ENCODE data around the gene GAD2. TPM values are rescaled to one million over a fixed set of nuclear protein-coding genes. Genes with fewer than 3 reads are reported as not detected.
A peak's percentile ranks its signal among the peaks of the same experiment; 100 is the strongest.

The GAD2 gene
- not detected in 2 replicates for total RNA-seq (2011; cell fraction: chromatin; rRNA removed; ENCODE audit: low replicate concordance)
- not detected in 2 replicates for total RNA-seq (2011; cell fraction: nucleolus; rRNA removed)
- total RNA-seq (2011; cell fraction: nucleoplasm; rRNA removed): not detected in 2 replicates
- not detected in 2 replicates for total RNA-seq (2014; rRNA removed)
- total RNA-seq (2014; rRNA removed; fragmentation: Illumina TruSeq; extraction: Trizol): not detected in 2 replicates
- not detected in 2 replicates for total RNA-seq (2015; rRNA removed; fragmentation: Illumina TruSeq; extraction: Trizol)
- total RNA-seq (2021): not detected in 2 replicates
- not detected in 2 replicates for polyA plus RNA-seq (2011; rRNA removed)
- not detected in 2 replicates for polyA plus RNA-seq (2011; cell fraction: cytosol; rRNA removed)
- polyA plus RNA-seq (2011; cell fraction: nucleus; rRNA removed): not detected in 2 replicates
- not detected in 2 replicates for polyA plus RNA-seq (2012)
- not detected in 2 replicates for polyA plus RNA-seq (2014; fragmentation: Illumina TruSeq; extraction: Trizol)
- not detected for polyA plus RNA-seq (2014; fragmentation: Nextera tagmentation; extraction: Ambion mirVana)
- not detected in 2 replicates for polyA plus RNA-seq (2014; rRNA removed)
- not detected in 2 replicates for polyA minus RNA-seq (2011; rRNA and poly(A)+ RNA removed)
- polyA minus RNA-seq (2011; cell fraction: cytosol; rRNA and poly(A)+ RNA removed): not detected in 2 replicates
- polyA minus RNA-seq (2011; cell fraction: nucleus; rRNA and poly(A)+ RNA removed): not detected in 2 replicates
- Bru-seq, nascent RNA: not detected
- not detected for BruChase-seq, experiment 1, labeled RNA remaining after a 2-hour chase
- BruChase-seq, experiment 2, labeled RNA remaining after a 6-hour chase: not detected
- long read RNA-seq, experiment 1: 0 reads
- long read RNA-seq, experiment 2: 0 reads
- long read RNA-seq, experiment 3: 0 reads

DNA sequence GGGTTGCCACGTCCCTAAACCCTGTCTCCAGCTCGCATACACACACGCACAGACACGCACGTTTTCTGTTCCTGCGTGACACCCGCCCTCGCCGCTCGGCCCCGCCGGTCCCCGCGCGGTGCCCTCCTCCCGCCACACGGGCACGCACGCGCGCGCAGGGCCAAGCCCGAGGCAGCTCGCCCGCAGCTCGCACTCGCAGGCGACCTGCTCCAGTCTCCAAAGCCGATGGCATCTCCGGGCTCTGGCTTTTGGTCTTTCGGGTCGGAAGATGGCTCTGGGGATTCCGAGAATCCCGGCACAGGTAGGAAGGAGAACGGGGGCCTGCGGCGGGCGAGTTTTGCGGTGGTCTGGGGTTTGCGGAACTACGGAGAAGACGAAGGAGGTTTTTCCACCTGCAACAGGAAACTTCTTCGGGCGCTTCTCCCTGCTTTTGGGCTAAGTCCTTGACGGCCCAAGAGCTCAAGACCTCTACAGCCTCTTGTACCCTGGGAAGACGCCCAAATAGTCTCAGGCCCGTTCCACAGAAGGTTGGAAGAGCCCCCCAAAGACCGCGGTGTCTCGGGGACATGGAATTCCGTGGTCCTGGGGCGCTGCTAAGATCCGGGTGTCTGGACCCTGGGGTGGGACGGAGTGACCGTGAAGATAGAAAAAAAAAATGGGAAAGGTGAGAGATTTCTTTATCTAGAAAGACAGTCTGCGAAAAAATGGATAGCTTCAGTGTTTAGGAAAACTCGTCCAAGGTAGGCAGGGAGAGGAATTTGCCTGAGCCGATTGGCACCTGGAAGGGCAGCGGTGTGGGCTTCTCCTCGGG, at the start of gene GAD2:
Gene GAD2, plus strand, starts transcription at position 190 of the 811 bp plus-strand sequence. Its CDS starts 36 bp downstream, at position 226.
- H2AFZ ChIP-seq (ENCODE audit: low read depth, low read length): no peak within 1 kb of the TSS
- H3K4me2 ChIP-seq (ENCODE audit: insufficient read depth, low read length): no peak within 1 kb of the TSS
- H3K36me3 ChIP-seq (ENCODE audit: control insufficient read depth, insufficient read depth, low read length): no peaks in the 10 kb centered on the region
- H3K79me2 ChIP-seq (ENCODE audit: control insufficient read depth, insufficient read depth, low read length): no peaks in the 10 kb centered on the region
- peaks cover 28 to 68% of the 10 kb centered on the region in 2 experiments; a peak in 3 of 5 replicates for H3K27me3 ChIP-seq (ENCODE audit: control insufficient read depth in 2 of 2, insufficient read depth in 2 of 2, low read length in 2 of 2)
- no peak within 1 kb of the TSS for H3K9ac ChIP-seq (ENCODE audit: insufficient read depth in 1 of 2, low read depth in 2 of 2, low read length in 2 of 2)
- no peak within 1 kb of the TSS for H3K27ac ChIP-seq (ENCODE audit: extremely low read depth, low read depth, low read length)
- TF ChIP-seq SAFB (IDR thresholded peaks at IDR 0.05; ENCODE audit: borderline replicate concordance, low read depth, low read length): peak; percentile 48; the same call in 1 of the 2 replicates
- TF ChIP-seq ZNF124 (CRISPR knock-in tag; IDR thresholded peaks at IDR 0.05): no peak
- no peak for TF ChIP-seq MEIS2 (IDR thresholded peaks at IDR 0.05; ENCODE audit: partially characterized antibody)
- H3K9me3 ChIP-seq (replicated peaks; ENCODE audit: control insufficient read depth, insufficient read depth, low read depth, low read length): no peaks in the 10 kb centered on the region
- no peaks in the 10 kb centered on the region for H4K20me1 ChIP-seq (replicated peaks; ENCODE audit: control insufficient read depth, insufficient read depth, low read length)
- in situ Hi-C loops (cut with MboI): no loop called here
- 4% methylated on average over 28 of the region's 60 CpGs for WGBS (ENCODE audit: insufficient coverage, low coverage, missing lambda C conversion rate)
- no peak for DNase-seq (ENCODE audit: extremely low read depth in 1 of 4, low spot score in 3 of 4)
- POLR2A ChIA-PET: no interaction called here
- FAIRE-seq: no peak
- CTCF ChIA-PET (ENCODE audit: low intra/inter-chr PET ratio): no interaction called here
- ATAC-seq: no peak
- no peak within 1 kb of the TSS for H3K4me3 ChIP-seq
- peaks cover 0 to 13% of the 10 kb centered on the region in 2 experiments; a peak in 1 of 5 replicates for H3K4me1 ChIP-seq (replicated peaks in 1 of 2; ENCODE audit: control insufficient read depth in 2 of 2, insufficient read depth in 2 of 2, low read length in 2 of 2)
- intact Hi-C loops (cut with micrococcal nuclease): no loop called here
- BruUV-seq (replicated peaks): no TSS peak
- H3K9me1 ChIP-seq (ENCODE audit: control insufficient read depth, insufficient read depth, low read length): no peaks in the 10 kb centered on the region

All from K562 (cell line).